Measurements from ENCODE around the gene EDN1. TPM values are rescaled to one million over a fixed set of nuclear protein-coding genes. Genes with fewer than 3 reads are reported as not detected.

The EDN1 gene
- total and polyA plus RNA-seq, 7 experiments from 2014 or later = 0.12 to 1.7 (median 1.4) TPM; not detected in 1

DNA sequence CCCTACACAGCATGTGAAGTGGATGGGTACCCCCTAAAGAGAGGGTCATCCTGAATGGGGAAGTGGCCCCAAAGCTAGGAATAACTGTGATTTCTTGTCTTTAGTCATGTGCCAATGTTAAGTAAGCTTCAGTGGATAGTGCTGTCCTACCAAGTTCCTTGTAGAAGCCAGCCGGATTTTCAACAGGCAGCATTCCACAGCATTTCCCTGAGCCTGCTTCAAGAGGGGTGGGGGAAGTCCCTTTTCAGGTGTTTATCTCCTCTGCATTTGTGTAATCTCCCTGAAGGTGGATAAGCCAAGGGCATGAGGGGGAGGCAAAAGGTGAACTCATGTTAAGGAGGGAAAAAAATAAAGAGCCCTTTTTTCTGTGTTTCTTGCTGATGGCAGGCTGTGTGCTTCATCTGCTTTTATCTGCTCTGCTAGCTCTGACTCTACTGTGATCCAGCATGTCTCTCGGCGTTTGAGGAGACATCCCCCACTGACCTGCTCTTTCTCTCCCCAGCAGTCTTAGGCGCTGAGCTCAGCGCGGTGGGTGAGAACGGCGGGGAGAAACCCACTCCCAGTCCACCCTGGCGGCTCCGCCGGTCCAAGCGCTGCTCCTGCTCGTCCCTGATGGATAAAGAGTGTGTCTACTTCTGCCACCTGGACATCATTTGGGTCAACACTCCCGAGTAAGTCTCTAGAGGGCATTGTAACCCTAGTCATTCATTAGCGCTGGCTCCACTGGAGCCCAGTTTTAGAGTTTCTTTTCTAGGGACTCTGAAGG, 1.9 kb downstream of the EDN1 start:
- Histone ChIP-seq H3K27me3 (ENCODE audit: control insufficient read depth in 2 of 2, insufficient read depth in 2 of 2, low read length in 2 of 2) (peaks cover 0 to 3% of the 10 kb centered on the region in 2 donors), H3K36me3 (ENCODE audit: control insufficient read depth in 2 of 3, insufficient read depth in 3 of 3, low read length in 3 of 3) (no peaks in the 10 kb centered on the region), H3K4me3 (ENCODE audit: low read length) (no peak overlapping the region), H3K9me3 (ENCODE audit: control insufficient read depth in 2 of 3, low read length in 3 of 3) (no peaks in the 10 kb centered on the region), H3K4me1 (ENCODE audit: control insufficient read depth in 2 of 2, insufficient read depth in 2 of 2, low read length in 2 of 2) (no peaks in the 10 kb centered on the region), H3K27ac (ENCODE audit: low read depth, low read length) (no peak overlapping the region)
- H3K9me3 Mint-ChIP-seq = no peaks in the 10 kb centered on the region
- H3K4me3 Mint-ChIP-seq = peak overlapping the region in 2 of 10 donors; percentile 6 to 38
- no peak for ATAC-seq
- POLR2A ChIA-PET = no interaction called here
- H3K36me3 Mint-ChIP-seq = peaks cover 0 to 13% (median 4%) of the 10 kb centered on the region in 5 donors
- CTCF ChIA-PET = no interaction called here
- DNase-seq = no peak
- no peak overlapping the region for H3K27ac Mint-ChIP-seq
- intact Hi-C loops (cut with micrococcal nuclease) = loop anchor here in 1 of 2 donors (5.0 kb wide), 1 partner anchor 315 kb away; no protein-coding TSS in a partner anchor
- H3K27me3 Mint-ChIP-seq = peaks cover 31 to 53% (median 38%) of the 10 kb centered on the region in 5 donors
- peaks cover 7 to 22% (median 16%) of the 10 kb centered on the region in 7 donors for H3K4me1 Mint-ChIP-seq

- H3K27me3 Mint-ChIP-seq = peaks cover 31 to 51% (median 38%) of the 10 kb centered on the region in 5 donors
Observed at GRCh38 chr6:12293235-12293930, 3.2 kb downstream of the EDN1 start.

GRCh38 chr6:12293931-12294807, 4.0 kb downstream of the EDN1 start:
- intact Hi-C loops (cut with micrococcal nuclease) = loop anchor here in 1 of 2 donors (5.0 kb wide), 1 partner anchor 313 kb away; no protein-coding TSS in a partner anchor
- Mint-ChIP-seq H3K4me3 (no peak overlapping the region), H3K36me3 (peaks cover 0 to 13% (median 4%) of the 10 kb centered on the region in 5 donors), H3K4me1 (peaks cover 7 to 16% (median 13%) of the 10 kb centered on the region in 7 donors), H3K27me3 (peaks cover 30 to 44% (median 36%) of the 10 kb centered on the region in 5 donors), H3K27ac (no peak overlapping the region), H3K9me3 (no peaks in the 10 kb centered on the region)
- H3K9me3 ChIP-seq (ENCODE audit: control insufficient read depth in 2 of 3, low read length in 3 of 3) = no peaks in the 10 kb centered on the region
- CTCF ChIA-PET = no interaction called here
- H3K4me1 ChIP-seq (ENCODE audit: control insufficient read depth in 2 of 2, insufficient read depth in 2 of 2, low read length in 2 of 2) = no peaks in the 10 kb centered on the region
- no peak overlapping the region for H3K27ac ChIP-seq (ENCODE audit: low read depth, low read length)
- DNase-seq = no peak
- ATAC-seq = no peak
- POLR2A ChIA-PET = no interaction called here
- H3K36me3 ChIP-seq (ENCODE audit: control insufficient read depth in 2 of 3, insufficient read depth in 3 of 3, low read length in 3 of 3) = no peaks in the 10 kb centered on the region
- no peak overlapping the region for H3K4me3 ChIP-seq (ENCODE audit: low read length)
- H3K27me3 ChIP-seq (ENCODE audit: control insufficient read depth in 2 of 2, insufficient read depth in 2 of 2, low read length in 2 of 2) = peaks cover 0 to 3% of the 10 kb centered on the region in 2 donors

More at GRCh38 chr6:12293235-12293930, 3.2 kb downstream of the EDN1 start:
- no peaks in the 10 kb centered on the region for H3K36me3 ChIP-seq (ENCODE audit: control insufficient read depth in 2 of 3, insufficient read depth in 3 of 3, low read length in 3 of 3)
- H3K4me3 Mint-ChIP-seq = no peak overlapping the region
- H3K36me3 Mint-ChIP-seq = peaks cover 0 to 13% (median 4%) of the 10 kb centered on the region in 5 donors
- no peaks in the 10 kb centered on the region for H3K9me3 Mint-ChIP-seq
- H3K27ac Mint-ChIP-seq = no peak overlapping the region
- H3K9me3 ChIP-seq (ENCODE audit: control insufficient read depth in 2 of 3, low read length in 3 of 3) = no peaks in the 10 kb centered on the region
- intact Hi-C loops (cut with micrococcal nuclease) = loop anchor here in 1 of 2 donors (5.0 kb wide), 1 partner anchor 314 kb away; no protein-coding TSS in a partner anchor
- ATAC-seq = no peak
- H3K4me3 ChIP-seq (ENCODE audit: low read length) = no peak overlapping the region
- H3K4me1 ChIP-seq (ENCODE audit: control insufficient read depth in 2 of 2, insufficient read depth in 2 of 2, low read length in 2 of 2) = no peaks in the 10 kb centered on the region
- DNase-seq = no peak
- POLR2A ChIA-PET = no interaction called here
- CTCF ChIA-PET = no interaction called here
- H3K4me1 Mint-ChIP-seq = peaks cover 7 to 22% (median 16%) of the 10 kb centered on the region in 7 donors
- H3K27ac ChIP-seq (ENCODE audit: low read depth, low read length) = no peak overlapping the region
- peaks cover 0 to 3% of the 10 kb centered on the region in 2 donors for H3K27me3 ChIP-seq (ENCODE audit: control insufficient read depth in 2 of 2, insufficient read depth in 2 of 2, low read length in 2 of 2)

DNA sequence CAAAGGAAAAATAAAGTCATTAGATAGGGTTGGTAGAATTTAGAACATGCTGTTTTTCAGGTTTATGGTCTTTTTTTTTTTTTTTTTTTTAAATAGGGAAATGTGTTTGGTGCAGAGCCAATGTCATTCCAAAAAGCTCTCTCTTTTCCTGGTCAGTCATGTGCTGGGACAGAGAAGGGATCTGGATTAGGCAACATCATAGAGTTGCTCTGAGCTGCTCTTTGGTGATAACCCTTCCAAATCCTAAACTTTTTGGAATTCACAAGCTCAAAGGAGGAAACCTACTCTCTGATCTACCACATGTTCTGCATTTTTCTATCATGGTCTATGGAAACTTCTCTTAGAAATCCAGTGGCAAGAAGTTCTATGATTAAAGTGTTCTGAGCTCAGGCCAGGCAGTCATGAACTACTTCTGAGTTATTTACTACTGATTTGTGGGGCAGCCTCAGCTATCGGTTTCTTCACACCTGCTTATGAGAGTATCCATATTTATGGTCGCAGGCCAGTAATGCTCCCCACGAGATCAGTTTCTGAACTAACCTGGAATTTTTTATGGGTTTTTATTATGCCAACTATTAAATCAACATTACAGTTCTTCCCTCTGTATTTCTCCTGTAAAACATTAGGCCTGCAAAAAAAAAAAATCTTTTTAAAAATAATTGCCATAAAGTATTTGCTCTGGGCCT, 4.8 kb downstream of the EDN1 start:
- Mint-ChIP-seq H3K4me3 (no peak overlapping the region), H3K4me1 (peaks cover 4 to 8% (median 6%) of the 10 kb centered on the region in 7 donors), H3K36me3 (peaks cover 0 to 13% (median 4%) of the 10 kb centered on the region in 5 donors), H3K9me3 (no peaks in the 10 kb centered on the region), H3K27me3 (peaks cover 22 to 36% (median 31%) of the 10 kb centered on the region in 5 donors), H3K27ac (no peak overlapping the region)
- POLR2A ChIA-PET = no interaction called here
- DNase-seq (no peak), ATAC-seq (no peak)
- Histone ChIP-seq H3K36me3 (ENCODE audit: control insufficient read depth in 2 of 3, insufficient read depth in 3 of 3, low read length in 3 of 3) (no peaks in the 10 kb centered on the region), H3K27me3 (ENCODE audit: control insufficient read depth in 2 of 2, insufficient read depth in 2 of 2, low read length in 2 of 2) (peaks cover 0 to 3% of the 10 kb centered on the region in 2 donors), H3K4me1 (ENCODE audit: control insufficient read depth in 2 of 2, insufficient read depth in 2 of 2, low read length in 2 of 2) (no peaks in the 10 kb centered on the region), H3K27ac (ENCODE audit: low read depth, low read length) (no peak overlapping the region), H3K4me3 (ENCODE audit: low read length) (no peak overlapping the region), H3K9me3 (ENCODE audit: control insufficient read depth in 2 of 3, low read length in 3 of 3) (no peaks in the 10 kb centered on the region)
- intact Hi-C loops (cut with micrococcal nuclease) = loop anchor here in 1 of 2 donors (5.0 kb wide), 1 partner anchor 312 kb away; no protein-coding TSS in a partner anchor
- CTCF ChIA-PET = no interaction called here

DNA sequence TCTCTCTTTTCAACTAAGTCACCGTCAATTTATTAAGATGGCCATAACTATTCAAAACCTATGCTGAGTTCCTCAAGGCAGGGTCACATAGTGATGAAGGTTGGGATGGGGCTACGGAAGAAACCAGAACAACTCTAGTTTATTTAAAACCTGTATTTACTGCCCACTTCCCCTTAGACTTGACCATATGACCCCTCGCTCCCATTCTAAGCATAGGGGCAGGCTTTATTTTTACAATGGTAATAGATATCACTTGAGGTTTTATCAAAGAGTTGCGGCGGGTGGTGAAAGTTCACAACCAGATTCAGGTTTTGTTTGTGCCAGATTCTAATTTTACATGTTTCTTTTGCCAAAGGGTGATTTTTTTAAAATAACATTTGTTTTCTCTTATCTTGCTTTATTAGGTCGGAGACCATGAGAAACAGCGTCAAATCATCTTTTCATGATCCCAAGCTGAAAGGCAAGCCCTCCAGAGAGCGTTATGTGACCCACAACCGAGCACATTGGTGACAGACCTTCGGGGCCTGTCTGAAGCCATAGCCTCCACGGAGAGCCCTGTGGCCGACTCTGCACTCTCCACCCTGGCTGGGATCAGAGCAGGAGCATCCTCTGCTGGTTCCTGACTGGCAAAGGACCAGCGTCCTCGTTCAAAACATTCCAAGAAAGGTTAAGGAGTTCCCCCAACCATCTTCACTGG, 5.5 kb downstream of the EDN1 start:
- DNase-seq (no peak), ATAC-seq (no peak)
- Mint-ChIP-seq H3K36me3 (peaks cover 0 to 13% (median 4%) of the 10 kb centered on the region in 5 donors), H3K4me3 (no peak overlapping the region), H3K27me3 (peaks cover 18 to 29% (median 27%) of the 10 kb centered on the region in 5 donors), H3K4me1 (peaks cover 0 to 2% (median 1%) of the 10 kb centered on the region in 7 donors), H3K27ac (no peak overlapping the region), H3K9me3 (no peaks in the 10 kb centered on the region)
- no peak overlapping the region for H3K4me3 ChIP-seq (ENCODE audit: low read length)
- intact Hi-C loops (cut with micrococcal nuclease) = no loop called here
- POLR2A ChIA-PET = no interaction called here
- no peak overlapping the region for H3K27ac ChIP-seq (ENCODE audit: low read depth, low read length)
- no peaks in the 10 kb centered on the region for H3K4me1 ChIP-seq (ENCODE audit: control insufficient read depth in 2 of 2, insufficient read depth in 2 of 2, low read length in 2 of 2)
- no peaks in the 10 kb centered on the region for H3K36me3 ChIP-seq (ENCODE audit: control insufficient read depth in 2 of 3, insufficient read depth in 3 of 3, low read length in 3 of 3)
- peaks cover 0 to 3% of the 10 kb centered on the region in 2 donors for H3K27me3 ChIP-seq (ENCODE audit: control insufficient read depth in 2 of 2, insufficient read depth in 2 of 2, low read length in 2 of 2)
- H3K9me3 ChIP-seq (ENCODE audit: control insufficient read depth in 2 of 3, low read length in 3 of 3) = no peaks in the 10 kb centered on the region
- CTCF ChIA-PET = no interaction called here
